Left lung (tissue), 10 donors: Measurements from ENCODE around the gene MRM3. TPM values are rescaled to one million over a fixed set of nuclear protein-coding genes. Genes with fewer than 3 reads are reported as not detected.

Source experiments
- ATAC-seq: fragments of 200-7000 bp; cut with Tn5 transposase; one replicate; pipeline ENCODE4 v1.9.1; 2020; ENCODE audit warnings: moderate library complexity
- DNase-seq, 4 donors: peaks; one replicate each; pipeline ENCODE4 v3.0.0-alpha.2; 2013 to 2020
- H3K27ac ChIP-seq, 2 donors: fragments of 200-600 bp; sonication (generic) in 1 of 2; one replicate each; pipeline versions ENCODE4 v1.5.0 to v1.8.0; 2020 to 2021
- H3K27me3 ChIP-seq, 2 donors: fragments of 200-600 bp; sonication (generic) in 1 of 2; one replicate each; pipeline versions ENCODE4 v1.5.0 to v1.8.0; 2020 to 2021
- H3K36me3 ChIP-seq, 2 donors: fragments of 200-600 bp; sonication (generic) in 1 of 2; one replicate each; pipeline versions ENCODE4 v1.5.0 to v1.8.0; 2020 to 2021
- H3K4me1 ChIP-seq, 2 donors: fragments of 200-600 bp; one replicate each; pipeline ENCODE4 v1.8.0; 2021
- H3K4me3 ChIP-seq, 2 donors: fragments of 200-600 bp; sonication (generic) in 1 of 2; one replicate each; pipeline versions ENCODE4 v1.5.0 to v1.8.0; 2020 to 2021; ENCODE audit warnings: mild to moderate bottlenecking in 1 of 2
- H3K9me3 ChIP-seq, 2 donors: fragments of 200-600 bp; sonication (generic) in 1 of 2; one replicate each; pipeline versions ENCODE4 v1.5.0 to v1.8.0; 2020 to 2021
- intact Hi-C, 2 donors: fragments of 100-400 bp; cut with DNase I; formaldehyde crosslinking; loops; one replicate each; pipeline versions ENCODE4 v1.11.2 to v1.14.2; 2022
- polyA plus RNA-seq, 6 donors: library from polyadenylated mRNA; unstranded; fragments of 120-200 nt; gene quantifications; one replicate each; pipeline ENCODE4 v1.2.1, GENCODE V29; 2013; ENCODE audit not compliant: insufficient read length in 6 of 6
- total RNA-seq, 2 donors: library from RNA; stranded (reverse); fragmentation: NEBNext Ultra II Directional; extraction: Animal tissue kit (Norgen Biotek cat#: 25700); gene quantifications; one replicate each; pipeline ENCODE4 v1.2.1, GENCODE V29; 2021
- TF ChIP-seq, protein P1 (sequence below), 2 donors: fragments of 200-600 bp; sonication (generic) in 1 of 2; IDR thresholded peaks; one replicate each; pipeline versions ENCODE4 v1.5.0 to v1.8.0; 2021; ENCODE audit warnings: antibody characterized with exemption in 2 of 2
- donor health status: DM: no; HTN: yes; CAD: no.
- donor health status: DM: no; HTN: no; CAD: no.

Gene MRM3
- total and polyA plus RNA-seq, 8 donors: 8.9 to 16.5 (median 15.6) TPM

DNA sequence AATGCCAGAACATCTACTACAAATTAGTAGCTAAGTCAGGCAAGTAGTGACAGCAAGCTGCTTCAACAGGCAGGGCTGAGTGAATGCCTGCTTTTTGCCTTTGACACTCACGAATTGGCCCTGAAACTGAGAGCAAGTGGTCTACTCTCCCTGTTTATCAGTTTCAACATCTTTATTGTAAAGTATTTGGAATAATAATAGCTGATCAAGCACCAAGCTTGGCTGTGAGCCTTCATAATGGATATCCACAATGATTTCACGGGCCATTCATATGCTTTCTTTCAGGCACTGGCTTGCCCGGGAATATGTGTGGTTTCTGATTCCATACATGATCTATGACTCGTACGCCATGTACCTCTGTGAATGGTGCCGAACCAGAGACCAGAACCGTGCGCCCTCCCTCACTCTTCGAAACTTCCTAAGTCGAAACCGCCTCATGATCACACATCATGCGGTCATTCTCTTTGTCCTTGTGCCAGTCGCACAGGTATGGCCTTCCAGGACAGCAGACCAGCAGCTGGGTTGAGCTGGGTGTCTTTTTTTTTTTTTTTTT lies 44.5 kb upstream of the MRM3 start:
- ATAC-seq: no peak
- no peak for DNase-seq
- Histone ChIP-seq H3K4me3 (no peak overlapping the region), H3K36me3 (peaks cover 0 to 44% of the 10 kb centered on the region in 2 donors), H3K27me3 (peaks cover 0 to 13% of the 10 kb centered on the region in 2 donors), H3K4me1 (peaks cover 0 to 23% of the 10 kb centered on the region in 2 donors), H3K9me3 (no peaks in the 10 kb centered on the region), H3K27ac (no peak overlapping the region)
- TF ChIP-seq, protein P1, sequence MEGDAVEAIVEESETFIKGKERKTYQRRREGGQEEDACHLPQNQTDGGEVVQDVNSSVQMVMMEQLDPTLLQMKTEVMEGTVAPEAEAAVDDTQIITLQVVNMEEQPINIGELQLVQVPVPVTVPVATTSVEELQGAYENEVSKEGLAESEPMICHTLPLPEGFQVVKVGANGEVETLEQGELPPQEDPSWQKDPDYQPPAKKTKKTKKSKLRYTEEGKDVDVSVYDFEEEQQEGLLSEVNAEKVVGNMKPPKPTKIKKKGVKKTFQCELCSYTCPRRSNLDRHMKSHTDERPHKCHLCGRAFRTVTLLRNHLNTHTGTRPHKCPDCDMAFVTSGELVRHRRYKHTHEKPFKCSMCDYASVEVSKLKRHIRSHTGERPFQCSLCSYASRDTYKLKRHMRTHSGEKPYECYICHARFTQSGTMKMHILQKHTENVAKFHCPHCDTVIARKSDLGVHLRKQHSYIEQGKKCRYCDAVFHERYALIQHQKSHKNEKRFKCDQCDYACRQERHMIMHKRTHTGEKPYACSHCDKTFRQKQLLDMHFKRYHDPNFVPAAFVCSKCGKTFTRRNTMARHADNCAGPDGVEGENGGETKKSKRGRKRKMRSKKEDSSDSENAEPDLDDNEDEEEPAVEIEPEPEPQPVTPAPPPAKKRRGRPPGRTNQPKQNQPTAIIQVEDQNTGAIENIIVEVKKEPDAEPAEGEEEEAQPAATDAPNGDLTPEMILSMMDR (IDR thresholded peaks at IDR 0.05): no peak
- intact Hi-C loops: no loop called here

DNA sequence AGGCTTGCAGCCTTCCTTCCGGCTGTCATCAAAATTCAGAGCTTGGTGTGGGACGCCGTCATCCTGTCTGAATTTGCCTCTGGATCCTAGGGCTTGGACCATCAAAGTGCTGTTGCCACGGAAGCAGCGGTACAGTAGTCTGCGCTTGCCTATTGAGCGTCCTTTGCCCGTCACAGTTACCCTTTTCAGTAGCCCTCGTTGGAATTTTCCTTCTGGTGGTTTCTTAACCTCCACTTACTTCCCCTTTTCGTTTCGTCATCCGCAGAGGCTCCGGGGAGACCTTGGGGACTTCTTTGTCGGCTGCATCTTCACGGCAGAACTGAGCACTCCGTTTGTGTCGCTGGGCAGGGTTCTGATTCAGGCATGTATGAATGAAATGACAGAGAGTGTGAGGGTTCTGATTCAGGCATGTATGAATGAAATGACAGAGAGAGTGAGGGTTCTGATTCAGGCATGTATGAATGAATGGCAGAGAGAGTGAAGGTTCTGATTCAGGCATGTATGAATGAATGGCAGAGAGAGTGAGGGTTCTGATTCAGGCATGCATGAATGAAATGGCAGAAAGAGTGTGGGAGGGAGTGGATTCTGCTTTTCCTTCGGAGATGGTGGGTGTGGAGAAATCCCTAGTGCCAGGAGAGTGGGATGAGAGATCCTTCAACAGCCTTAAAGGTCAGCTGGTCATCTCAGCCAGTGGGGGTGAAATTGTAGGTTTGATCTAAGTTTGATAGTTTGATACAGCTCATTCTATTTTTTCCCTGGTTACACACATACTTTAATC lies 41.7 kb upstream of the MRM3 start:
- intact Hi-C loops: no loop called here
- peak in 1 of 4 donors; percentile 42 for DNase-seq
- Histone ChIP-seq H3K36me3 (peaks cover 0 to 72% of the 10 kb centered on the region in 2 donors), H3K4me1 (peaks cover 0 to 13% of the 10 kb centered on the region in 2 donors), H3K9me3 (no peaks in the 10 kb centered on the region), H3K4me3 (no peak overlapping the region), H3K27ac (peak overlapping the region in 1 of 2 donors; percentile 87), H3K27me3 (no peaks in the 10 kb centered on the region)
- ATAC-seq: peak; percentile 62
- TF ChIP-seq, protein P1 (IDR thresholded peaks at IDR 0.05): no peak

DNA sequence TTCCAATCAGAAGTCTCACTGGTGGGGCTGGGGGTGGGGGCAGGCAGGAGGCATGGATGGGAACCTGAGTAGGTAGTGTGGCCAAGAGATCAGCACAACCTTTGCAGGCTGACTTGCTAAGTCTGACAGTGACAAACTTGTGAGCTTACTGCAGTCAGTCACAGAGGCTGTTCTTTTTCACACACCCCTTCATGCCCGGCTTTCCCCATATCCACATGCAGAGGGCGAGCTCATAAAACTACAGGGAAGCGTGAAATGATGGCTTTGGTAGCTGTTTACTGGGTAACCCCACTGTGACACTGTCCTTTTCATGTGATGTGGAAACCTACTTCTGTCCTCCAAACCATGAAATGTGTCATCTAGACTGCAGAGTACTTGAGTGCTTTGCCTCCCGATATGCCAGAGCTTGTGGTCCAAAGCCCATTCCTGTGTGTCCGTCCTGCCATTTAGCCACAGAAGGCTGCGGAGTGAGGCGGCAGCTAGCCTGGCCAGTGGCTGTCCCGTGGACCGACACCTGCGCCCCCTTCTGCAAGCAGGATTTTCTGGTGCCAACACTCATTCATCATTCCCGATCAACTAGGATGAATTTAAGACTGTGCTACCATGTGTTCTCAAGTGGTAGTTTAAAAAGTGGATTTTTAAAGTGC lies 39.9 kb upstream of the MRM3 start:
- H3K9me3 ChIP-seq: no peaks in the 10 kb centered on the region
- H3K4me1 ChIP-seq: peaks cover 0 to 13% of the 10 kb centered on the region in 2 donors
- H3K36me3 ChIP-seq: peaks cover 0 to 90% of the 10 kb centered on the region in 2 donors
- H3K27ac ChIP-seq: no peak overlapping the region
- no peak for ATAC-seq
- TF ChIP-seq, protein P1 (IDR thresholded peaks at IDR 0.05): no peak
- DNase-seq: no peak
- H3K4me3 ChIP-seq: no peak overlapping the region
- intact Hi-C loops: no loop called here
- H3K27me3 ChIP-seq: no peaks in the 10 kb centered on the region

DNA sequence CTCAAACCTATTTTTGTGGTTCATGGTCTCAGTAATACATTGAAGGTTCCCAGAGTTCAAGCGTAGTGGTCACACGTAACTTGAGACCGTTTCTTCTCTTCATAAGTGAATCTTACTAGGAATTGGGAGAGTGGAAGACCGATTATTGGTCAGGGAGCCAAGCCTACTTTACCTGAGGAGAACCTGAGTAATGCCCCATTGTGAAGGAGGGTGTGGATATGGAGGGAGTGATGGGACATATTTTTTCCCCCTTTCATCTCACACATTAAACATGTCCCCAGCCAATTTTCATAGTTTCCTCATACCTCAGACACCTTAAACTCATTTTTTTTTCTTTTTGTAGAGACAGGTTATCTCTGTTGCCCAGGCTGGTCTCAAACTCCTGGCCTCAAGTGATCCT lies 39.0 kb upstream of the MRM3 start:
- no peaks in the 10 kb centered on the region for H3K27me3 ChIP-seq
- H3K9me3 ChIP-seq: no peaks in the 10 kb centered on the region
- H3K4me1 ChIP-seq: peaks cover 0 to 13% of the 10 kb centered on the region in 2 donors
- H3K4me3 ChIP-seq: no peak overlapping the region
- H3K27ac ChIP-seq: no peak overlapping the region
- DNase-seq: no peak
- intact Hi-C loops: no loop called here
- peaks cover 0 to 95% of the 10 kb centered on the region in 2 donors for H3K36me3 ChIP-seq
- TF ChIP-seq, protein P1 (IDR thresholded peaks at IDR 0.05): no peak
- no peak for ATAC-seq

DNA sequence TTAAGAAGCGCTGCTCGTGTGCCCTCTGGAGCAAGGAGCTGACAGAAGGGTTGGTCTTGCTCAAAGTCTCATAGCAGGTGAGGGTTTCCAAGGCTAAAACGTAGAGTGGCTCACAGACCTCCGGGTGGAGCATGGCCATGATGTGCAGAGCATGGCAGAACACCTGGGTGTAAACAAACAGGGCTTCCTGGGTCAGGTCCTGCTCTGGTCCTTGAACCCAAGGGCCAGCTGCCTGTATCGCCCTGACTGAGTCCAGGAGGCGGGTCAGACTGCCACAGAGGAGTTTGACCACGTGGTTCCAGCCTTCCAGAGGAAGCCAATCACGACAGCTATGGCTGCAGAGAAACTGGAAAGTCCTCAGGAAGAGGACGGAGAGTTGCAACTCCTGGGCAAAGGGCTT lies 37.2 kb upstream of the MRM3 start:
- intact Hi-C loops: no loop called here

More for the DNA sequence above, 37.2 kb upstream of the MRM3 start:
- Histone ChIP-seq H3K9me3 (no peaks in the 10 kb centered on the region), H3K27me3 (no peaks in the 10 kb centered on the region), H3K4me1 (peaks cover 0 to 12% of the 10 kb centered on the region in 2 donors), H3K36me3 (peaks cover 0 to 84% of the 10 kb centered on the region in 2 donors), H3K27ac (no peak overlapping the region), H3K4me3 (no peak overlapping the region)
- no peak for ATAC-seq
- no peak for DNase-seq
- TF ChIP-seq, protein P1 (IDR thresholded peaks at IDR 0.05): no peak
